GM11168 (cell line): ENCODE data around the gene WBP1L.
"Not testable (repeated sequence)": the region's sequence is repeated elsewhere in the genome, so short reads cannot be mapped to it uniquely, and the experiment has no call there.

Experiments used
- in situ Hi-C: fragments of 300-500 bp; cut with MboI; formaldehyde crosslinking; loops from one replicate; pipeline ENCODE4 v1.12.0; 2022; ENCODE audit warnings: low sequenced_read_pairs; ENCODE audit not compliant: unreplicated experiment

The WBP1L gene

DNA sequence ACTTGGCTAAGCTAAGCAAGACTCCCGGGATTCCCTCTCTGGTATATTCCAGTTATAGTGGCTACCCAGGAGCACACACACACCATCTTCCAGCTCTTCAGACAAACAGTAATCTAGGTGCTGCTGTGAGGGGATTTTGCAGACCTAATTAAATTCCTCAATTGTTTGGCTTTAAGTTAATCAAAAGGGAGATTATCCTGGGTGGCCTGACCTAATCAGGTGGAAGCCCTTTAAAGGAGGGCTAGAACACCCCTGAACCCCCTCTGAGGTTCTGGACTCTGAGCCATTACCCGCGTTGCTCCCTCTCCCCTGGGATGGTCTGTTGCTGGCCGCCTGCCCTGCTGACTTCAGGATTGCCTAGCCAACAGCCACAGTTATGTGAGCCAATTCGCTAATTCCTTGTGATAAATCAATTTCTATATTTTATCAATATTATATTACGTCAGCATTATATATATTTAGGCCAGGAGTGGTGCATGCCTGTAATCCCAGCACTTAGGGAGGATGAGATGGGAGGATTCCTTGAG is 22.9 kb upstream of the WBP1L start:
- in situ Hi-C loops = no loop called here

DNA sequence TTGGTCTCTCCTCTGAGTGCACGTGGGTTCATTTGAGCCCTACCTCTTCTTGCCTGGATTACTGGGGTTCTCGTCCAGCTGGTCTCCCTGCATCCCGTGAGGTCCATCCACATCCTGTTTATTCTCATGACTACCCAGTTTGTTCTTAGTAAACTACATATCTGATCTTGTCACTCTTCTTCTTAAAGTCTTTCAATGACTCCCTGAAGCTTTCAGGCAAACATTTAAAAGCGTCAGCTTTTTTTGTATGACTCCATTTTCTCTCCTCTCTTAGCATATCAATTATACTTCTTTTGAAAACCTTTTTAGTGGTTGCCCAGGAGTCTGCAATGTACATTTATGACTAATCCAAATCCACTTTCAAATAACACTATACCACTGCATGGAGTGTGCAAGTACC is 21.8 kb upstream of the WBP1L start:
- in situ Hi-C loops = no loop called here

DNA sequence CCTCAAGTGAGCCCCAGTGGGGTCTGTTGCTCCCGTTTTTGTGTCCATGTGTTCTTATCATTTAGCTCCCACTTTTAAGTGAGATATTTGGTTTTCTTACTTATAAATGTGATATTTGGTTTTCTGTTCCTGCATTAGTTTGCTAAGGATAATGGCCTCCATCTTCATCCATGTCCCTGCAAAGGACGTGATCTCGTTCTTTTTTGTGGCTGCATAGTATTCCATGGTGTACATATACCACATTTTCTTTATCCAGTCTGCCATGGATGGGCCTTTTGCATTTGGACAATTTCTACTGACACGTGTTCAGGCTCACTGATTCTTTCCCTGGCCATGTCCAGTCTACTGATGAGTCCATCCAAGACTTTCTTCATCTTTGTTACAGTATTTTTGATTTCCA is 19.8 kb upstream of the WBP1L start:
- in situ Hi-C loops = no loop called here

DNA sequence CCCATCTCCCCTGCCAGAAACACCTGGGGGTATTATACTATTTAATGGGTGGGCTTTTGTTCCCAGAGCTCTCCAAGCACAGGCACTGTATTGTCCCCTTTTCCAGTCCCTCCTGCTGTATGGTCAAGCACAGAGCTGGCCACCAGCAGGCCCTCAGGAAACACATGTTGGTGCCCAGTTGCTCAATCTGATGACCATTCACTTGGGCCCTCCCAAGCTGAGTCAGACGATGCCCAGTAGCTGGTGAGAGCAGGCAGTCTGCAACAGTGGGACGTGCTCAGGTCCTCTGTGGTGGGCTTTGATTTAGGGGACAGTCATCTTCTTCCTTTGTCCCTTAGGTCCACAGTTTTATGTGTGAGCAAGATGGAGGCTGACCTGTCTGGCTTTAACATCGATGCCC is 17.5 kb upstream of the WBP1L start:
- in situ Hi-C loops = no loop called here

DNA sequence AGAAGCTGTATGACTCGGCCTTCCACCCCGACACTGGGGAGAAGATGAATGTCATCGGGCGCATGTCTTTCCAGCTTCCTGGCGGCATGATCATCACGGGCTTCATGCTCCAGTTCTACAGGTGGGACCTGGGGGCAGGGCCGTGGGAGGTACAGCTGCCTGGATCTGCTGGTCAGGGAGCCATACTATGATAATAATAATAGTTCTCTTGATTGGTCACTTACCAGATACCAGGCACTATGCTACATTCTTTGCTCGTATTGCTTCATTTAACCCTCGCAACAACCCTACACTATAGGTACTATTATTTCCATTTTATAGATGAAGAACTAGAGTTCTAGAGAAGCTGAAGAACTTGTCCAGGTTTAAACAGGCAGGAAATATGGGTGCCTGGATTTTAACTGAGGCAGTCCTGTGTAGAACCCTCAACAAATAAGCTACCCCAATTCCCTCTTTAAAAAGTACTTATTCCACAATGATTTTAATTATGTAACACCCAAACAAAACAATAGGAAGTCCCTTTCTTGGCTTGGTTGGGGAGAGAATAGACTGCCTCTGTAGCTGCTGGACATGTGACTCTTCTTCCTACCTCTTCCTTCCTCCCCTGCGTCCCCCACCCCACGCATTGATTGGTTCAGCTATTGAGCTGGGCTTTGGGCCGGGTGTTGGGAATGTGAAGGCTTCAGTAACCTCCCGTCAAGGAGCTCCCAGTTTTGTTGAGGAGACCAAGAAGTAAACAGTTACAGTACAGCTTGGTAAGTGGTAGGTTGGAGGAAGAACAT is 16.5 kb upstream of the WBP1L start:
- in situ Hi-C loops = no loop called here

DNA sequence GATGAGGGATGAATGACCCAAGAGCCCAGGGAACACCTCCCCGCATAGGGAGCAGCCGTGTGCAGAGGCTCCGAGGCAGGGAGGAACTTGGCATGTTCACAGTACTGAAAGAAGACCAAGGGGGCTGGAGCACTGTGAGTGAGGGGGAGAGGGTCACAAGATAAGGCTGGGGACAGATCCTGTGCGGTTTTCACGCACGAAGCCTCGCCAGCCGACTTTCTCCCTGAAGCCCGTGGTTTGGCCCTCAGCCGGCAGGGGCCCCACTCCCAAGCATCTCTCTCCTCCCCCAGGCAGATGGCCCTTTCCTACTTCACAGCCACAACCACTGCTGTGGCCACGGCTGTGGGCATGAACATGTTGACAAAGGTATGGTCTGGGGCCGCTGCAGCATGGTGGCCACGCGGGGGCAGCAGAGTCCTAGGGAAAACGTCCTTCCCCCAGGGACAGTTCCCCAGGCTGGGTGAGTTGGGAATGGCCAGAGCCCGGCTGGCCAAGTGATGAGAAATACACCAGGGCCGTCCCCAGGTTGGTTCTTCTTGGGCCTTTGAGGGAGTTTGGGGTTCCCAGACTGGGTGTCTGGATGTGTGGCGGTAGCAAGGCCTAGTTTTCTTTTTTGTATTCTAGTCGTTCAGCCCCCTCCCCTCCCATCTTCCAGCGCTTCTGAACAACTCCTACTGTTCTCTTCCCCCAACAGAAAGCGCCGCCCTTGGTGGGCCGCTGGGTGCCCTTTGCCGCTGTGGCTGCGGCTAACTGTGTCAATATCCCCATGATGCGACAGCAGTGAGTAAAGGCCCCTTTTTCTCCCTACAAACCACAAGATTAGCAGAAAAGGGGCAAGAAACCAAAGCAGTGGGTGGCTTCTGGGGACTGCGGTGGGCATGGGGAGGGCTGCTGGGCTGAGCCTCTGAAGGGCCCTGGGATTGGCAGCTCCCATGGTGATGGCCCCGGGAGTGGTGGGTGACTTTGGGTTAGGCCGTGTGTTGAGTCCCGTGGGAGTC is 14.4 kb upstream of the WBP1L start:
- in situ Hi-C loops = no loop called here

DNA sequence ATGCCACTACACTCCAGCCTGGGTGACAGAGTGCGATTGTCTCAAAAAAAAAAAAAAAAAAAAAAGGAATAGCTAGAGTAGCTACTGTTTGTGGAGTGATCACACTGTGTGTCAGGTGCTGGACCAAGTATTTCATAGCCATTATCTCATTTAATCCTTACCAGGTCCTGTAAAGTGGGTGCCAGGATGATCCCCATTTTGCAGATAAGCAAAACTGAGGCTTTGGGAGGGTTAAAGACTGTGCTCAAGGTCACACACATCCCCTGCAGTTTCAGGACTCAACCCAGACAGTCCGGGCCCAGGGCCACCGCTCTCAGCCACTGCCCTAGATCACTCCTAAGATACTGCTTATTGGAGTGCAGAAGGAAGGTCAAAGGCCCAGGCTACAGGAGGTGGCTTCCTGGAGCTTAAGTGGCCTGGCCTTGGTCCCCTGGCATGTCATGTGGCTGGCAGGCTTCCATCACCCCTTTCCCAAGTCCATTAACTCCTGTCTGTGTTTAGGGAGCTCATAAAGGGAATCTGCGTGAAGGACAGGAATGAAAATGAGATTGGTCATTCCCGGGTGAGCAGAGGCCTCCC is 12.4 kb upstream of the WBP1L start:
- in situ Hi-C loops = no loop called here

DNA sequence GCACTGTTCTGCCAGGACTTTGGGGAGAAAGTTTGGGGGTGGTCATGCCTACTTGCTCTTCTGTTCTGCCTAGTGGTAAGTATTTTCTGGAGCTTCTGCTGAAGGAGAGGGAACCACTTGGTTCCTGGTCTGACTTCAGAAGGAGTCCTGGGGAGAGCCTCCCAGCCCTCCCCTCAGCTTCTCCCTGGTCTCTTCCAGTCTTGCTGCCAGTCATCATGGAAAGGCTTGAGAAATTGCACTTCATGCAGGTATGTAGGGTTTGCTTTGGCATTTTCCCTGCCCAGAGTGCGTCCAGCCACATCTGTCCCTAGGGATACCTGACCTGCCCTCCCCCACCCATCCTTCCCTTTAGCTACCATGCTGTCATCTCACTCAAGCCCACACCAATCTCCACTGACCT is 11.1 kb upstream of the WBP1L start:
- in situ Hi-C loops = no loop called here

DNA sequence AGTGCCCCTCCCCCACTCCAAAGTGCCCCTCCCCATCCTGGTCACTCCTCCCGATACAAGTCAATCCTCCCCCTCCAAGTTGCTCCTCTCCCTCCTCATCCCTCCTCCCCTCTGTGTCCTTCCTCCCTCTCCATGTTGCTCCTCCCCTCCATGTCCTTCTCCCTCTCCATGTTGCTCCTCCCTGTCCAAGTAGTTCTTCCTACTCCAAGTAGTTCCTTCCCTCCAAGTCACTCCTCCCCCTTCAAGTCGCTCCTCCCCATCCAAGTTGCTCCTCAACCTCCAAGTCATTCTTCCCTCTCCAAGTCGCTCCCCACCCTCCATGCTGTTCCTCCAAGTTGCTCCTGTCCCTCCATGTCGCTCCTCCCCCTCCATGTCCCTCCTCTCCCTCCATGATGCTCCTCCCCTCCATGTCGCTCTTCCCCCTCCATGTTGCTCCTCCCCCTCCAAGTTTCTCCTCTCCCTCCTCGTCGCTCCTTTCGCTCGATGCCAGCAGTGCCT is 8.6 kb upstream of the WBP1L start:
- in situ Hi-C loops = no loop called here

DNA sequence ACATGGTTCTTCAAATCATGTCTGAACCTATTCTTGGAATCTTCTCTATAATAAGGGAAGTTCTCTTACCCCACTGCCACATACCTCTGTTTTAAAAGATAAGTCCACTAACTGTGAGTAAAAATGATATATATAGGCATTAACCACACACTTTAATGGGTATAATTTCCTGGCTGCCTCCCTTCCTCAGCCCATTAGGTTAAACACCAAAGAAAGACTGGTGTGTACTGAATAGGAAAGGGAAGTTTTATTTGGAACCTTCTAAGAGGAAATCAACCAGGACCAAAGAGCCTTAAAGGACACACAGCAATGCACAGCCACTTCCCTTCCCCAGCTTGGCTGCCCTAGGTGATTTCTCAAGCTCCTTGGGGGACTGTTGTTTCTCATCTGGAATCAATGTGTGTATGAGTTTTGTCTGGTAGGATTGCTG is 5.0 kb upstream of the WBP1L start:
- in situ Hi-C loops = no loop called here

DNA sequence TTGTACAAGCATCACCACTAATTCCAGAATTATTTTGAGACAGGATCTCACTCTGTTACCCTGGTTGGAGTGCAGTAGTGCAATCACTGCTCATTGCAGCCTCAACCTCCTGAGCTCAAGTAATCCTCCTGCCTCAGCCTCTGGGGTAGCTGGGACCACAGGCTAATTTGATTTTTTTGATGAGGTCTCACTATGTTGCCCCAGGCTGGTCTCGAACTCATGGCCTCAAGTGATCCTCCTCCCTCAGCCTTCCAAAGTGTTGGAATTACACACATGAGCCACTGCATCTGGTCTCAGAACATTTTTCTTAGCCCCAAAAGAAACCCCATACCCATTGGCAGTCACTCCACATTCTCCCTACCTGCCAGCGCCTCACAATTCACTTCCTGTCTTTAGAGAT is 3.5 kb upstream of the WBP1L start:
- in situ Hi-C loops = no loop called here

DNA sequence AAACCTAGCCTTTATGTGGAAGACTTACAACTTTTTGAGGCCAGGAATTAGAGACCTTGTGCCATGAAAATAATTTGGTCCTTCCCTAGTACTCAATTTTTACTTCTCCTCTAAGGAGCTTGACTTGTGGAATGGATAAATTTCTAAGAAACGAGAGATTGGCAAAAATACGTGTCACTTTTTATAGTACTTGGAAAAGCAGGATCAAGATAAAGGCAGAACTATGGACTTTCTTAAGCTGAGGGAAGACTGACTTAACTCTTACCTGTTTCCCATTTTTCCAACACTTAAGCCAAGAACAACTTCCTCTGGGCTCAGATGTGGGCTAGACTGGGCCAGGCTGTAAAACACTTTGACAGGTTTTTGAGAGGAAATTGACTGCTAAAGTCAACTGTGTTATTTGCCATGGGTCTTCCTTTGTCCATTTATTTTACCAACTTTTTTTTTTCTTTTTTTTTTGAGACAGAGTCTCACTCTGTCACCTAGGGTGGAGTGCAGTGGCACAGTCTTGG is 2.0 kb upstream of the WBP1L start:
- in situ Hi-C loops = no loop called here

DNA sequence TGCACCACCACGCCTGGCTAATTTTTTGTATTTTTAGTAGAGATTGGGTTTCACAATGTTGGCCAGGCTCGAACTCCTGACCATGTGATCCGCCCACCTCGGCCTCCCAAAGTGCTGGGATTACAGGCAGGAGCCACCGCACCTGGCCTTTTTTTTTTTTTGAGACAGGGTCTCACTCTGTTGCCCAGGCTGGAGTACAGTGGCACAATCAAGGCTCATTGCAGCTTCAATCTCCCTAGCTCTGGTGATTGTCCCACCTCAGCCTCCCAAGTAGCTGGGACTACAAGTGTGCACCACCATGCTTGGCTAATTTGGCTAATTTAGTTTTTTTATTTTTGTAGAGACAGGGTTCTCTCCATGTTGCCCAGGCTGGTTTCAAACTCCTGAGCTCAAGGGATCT is 1.4 kb upstream of the WBP1L start:
- in situ Hi-C loops = not testable (repeated sequence)

DNA sequence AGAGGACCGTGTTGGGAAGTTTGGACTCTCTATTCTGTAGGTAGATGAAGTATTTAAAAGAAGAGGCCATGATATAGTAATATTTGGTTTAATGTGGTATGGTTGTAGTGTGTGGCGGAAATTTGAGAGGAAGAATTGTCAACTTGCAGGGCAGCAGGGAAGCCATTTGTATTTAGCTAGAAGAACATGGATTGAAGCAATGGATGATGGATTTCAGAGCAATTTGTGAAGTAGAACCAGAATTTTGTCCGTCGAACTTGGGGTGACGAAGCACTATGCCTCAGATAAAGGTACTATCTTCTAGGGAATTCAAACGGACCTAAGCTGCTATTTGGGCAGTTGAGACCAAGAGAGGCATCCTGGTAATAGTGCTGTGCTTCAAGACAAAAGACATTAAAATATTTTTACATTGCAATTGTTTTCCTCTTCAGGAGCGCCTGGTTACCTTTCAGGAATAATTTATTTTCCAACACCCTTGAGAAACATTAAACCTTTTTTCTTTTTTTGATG is 615 bp upstream of the WBP1L start:
- in situ Hi-C loops = no loop called here

DNA sequence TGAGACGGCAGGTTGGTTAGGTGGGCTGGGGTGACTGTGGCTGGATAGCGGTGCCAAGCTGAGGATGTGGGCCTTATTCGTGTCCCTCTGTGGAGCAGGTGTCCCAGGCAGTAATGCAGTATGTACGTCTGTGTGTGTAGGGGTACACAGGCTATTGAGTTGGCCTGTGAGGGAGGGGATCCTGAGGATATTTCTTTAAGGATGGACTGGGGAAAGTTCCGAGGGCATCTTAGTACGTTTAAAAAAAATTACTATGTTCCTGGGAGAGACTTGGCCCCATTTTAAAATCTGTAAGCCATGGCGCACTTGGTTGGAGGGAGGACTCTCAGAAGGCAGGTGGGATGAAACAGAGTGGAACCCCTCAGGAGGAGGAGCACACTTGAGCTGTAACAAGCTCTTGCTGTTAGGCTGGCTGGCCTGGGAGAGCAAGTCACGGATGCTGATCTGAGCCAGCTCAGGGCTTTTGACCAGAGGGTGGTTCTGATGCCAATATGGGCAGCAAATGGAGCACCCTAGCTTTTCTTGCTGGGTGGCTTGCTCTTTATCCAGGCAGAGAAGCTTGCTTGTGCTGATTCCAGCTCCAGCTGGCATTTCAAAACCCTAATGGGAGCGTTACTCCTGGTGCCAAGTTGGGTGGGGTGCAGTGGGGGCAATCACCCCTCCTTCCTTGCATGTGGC is 765 bp downstream of the WBP1L start:
- in situ Hi-C loops = no loop called here

DNA sequence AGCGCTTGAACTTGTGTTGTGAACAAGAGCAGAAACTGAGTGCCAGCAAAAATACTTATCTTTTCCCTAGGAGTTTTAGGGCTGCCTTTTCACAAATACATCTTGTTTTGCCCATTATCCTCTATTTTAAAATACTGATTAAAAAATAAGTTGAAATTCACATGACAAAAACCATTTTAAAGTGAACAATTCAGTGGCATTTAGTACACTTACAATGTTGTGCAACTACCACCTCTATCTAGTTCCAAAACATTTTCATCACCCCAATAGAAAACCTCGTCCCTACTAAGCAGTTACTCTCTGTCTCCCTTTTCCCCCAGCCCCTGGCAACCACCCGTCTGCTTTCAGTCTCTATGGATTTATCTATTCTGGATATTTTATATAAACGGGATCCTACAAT is 1.4 kb downstream of the WBP1L start:
- in situ Hi-C loops = no loop called here

DNA sequence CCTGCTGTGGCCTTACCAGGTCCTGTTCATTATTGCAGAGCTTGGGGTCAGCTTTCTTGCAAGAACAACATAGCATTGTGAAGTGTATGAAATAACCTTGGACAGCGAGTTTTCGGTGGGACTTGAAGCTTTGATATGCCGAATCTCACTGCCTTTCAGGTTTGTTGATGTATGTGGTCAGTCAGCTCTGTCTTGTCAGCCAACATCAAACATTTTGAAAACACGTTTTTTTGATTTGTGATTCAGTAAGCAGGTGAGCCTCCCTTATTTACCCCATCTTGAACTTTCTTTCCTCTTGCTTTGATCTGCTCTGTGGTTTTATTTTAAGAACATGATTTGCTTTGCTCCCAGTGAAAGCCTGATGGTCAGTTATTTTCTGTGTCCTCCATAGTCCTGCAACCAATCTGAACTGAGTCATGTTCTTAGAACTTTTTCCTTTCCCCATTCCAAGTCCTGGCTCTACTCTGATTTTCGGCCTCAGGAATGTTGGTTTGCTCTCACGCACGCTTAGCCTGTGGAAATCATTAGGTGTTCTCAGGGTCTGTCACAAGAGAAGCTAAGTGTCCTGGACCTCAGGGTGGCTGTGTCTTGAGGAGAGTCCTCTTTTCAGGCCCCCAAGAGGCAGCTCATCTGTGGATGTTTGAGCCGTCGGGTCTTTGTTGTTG is 8.7 kb downstream of the WBP1L start:
- in situ Hi-C loops = no loop called here

DNA sequence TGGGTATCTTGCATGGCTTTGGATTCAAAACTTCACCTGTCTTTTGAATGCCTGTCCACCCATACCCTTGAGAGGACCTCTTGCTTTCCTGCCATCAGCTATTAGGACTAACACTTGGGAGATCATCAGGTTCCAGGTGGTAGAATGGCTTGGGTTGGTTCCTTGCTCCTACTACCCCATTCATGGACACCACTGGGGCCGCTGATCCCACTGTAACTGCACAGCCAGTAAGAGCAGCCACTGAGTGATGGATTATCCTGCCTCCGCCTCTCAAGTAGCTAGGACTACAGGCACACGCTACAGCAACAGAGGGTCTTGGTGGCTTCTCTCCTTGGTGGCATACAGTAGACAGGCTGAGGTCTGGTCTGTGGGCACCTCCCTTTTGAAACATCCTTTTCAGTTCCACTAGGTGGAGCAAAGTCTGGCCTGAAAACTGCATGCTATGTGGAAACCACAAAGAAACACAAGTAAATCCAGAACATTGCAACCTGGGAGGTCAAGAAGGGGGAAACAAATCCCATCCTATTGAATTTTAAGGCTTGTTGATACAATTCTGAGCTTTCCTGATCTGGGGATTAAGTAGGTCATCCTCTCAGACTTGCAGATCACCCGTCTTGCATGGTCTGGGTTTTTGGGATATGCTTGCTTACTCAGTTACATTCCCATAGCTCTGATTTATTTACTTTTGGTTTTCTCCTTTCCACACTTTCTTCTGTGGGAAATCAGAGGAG is 9.4 kb downstream of the WBP1L start:
- in situ Hi-C loops = no loop called here
